T-helper 2 cell treated with Interferon-gamma antibody and Interleukin-4, amounts not matched to agents 100 ng/mL and 5 ng/mL, for 36 hours (primary cell): Measurements from ENCODE around the gene AMBP. TPM values are rescaled to one million over a fixed set of nuclear protein-coding genes. Genes with fewer than 3 reads are reported as not detected.

Experiments
- intact Hi-C: fragments of 100-400 bp; cut with micrococcal nuclease; formaldehyde crosslinking; loops from one replicate; pipeline ENCODE4 v1.15.1; 2023
- total RNA-seq: library from RNA; stranded (reverse); gene quantifications from 2 replicates; pipeline ENCODE4 v1.2.3, GENCODE V29; 2022

Gene AMBP
- total RNA-seq, 1 donor from 2014 or later, result not detected

DNA sequence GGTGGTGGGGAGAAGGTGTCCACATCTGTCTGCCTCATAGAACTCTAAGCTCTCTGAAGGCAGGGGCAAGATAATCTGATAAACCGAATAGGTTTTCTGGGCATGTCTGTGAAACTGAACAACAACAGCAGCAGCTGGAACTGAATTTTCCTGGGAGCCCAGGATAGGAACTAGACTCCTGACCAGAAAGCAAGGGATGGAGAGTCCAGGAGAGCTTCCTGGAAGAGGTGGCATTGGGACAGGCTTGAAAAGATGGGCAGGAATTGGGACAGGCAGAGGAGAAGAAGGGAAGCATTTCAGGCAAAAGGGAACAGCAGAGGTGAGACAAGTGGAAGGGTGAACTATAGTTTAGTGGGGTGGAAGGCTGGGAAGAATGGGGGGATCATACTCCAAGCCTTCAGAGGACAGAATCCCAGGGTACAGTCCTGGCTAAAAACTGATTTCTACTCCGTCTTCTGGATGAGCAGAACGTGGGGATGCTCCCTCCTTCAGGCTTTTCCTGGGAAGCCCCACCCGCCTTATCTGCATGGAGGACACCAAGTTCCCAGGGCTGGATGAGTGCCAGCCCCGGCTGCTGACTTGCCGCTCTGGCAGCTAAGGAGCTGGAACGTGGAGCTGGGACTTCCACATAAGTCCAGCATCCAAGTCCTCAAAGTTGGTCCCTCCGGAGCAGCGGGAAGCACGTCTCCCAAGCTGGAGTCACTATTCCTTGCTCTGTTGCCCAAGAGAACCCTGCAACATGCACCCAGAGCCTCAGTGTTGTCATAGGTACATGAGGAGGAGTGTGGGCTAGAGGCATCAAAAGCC lies 34.9 kb upstream of the AMBP start:
- intact Hi-C loops, result no loop called here

DNA sequence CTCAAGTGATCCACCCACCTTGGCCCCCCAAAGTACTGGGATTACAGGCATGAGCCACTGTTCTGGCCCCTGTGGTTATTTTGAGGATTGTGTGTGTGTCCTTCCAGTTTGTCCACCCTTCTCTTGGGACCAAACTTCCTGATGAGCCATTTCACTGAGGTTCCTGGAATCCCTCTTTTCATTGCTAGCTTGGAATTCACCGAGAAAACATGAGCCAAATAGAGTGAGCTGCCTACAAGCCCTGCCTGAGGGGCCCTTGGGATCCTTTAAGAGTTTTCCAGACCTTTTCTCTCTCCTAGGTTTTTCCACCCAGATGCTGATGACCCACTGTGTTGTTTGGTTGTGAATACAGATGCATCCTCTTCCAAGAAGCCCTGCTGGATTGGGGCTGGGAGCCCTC lies 34.2 kb upstream of the AMBP start:
- intact Hi-C loops, result no loop called here

DNA sequence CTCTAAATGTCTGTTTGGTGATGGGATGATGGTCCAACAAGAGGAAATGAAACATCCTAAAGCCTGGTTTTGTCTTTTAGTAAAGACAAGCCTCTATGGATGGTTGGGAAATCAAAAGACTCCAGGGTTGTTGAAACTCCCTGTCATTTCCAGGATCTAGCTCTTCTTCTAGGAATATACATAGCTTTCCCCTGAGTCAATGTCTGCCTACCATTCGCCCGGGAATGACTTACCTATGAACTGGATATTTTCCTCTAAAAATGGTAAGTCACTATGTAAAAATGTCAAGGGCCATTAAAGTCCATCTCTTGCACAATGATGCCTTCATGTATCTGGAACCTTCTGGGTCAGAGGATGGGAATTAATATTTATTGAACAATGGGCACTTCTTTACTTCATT lies 32.1 kb upstream of the AMBP start:
- intact Hi-C loops, result no loop called here

DNA sequence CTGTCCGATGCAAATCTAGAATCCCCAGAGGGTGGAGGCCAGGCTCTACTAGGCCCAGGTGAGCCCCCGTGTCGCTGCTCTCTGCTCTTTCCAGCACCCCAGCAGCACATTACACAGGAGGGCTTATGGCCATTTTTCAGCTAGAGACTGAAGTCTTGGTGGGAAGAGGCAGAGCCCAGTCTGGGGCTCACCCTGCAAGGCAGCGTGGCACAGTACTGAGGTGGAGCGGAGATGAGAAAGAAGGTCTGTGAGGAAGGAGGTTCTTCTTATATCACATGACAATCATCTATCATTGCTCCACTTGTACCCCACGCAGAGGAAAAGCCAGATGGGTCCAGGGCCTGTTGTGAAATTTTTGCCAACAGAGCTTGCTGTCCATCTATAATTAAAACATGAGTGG lies 31.0 kb upstream of the AMBP start:
- intact Hi-C loops, result no loop called here

DNA sequence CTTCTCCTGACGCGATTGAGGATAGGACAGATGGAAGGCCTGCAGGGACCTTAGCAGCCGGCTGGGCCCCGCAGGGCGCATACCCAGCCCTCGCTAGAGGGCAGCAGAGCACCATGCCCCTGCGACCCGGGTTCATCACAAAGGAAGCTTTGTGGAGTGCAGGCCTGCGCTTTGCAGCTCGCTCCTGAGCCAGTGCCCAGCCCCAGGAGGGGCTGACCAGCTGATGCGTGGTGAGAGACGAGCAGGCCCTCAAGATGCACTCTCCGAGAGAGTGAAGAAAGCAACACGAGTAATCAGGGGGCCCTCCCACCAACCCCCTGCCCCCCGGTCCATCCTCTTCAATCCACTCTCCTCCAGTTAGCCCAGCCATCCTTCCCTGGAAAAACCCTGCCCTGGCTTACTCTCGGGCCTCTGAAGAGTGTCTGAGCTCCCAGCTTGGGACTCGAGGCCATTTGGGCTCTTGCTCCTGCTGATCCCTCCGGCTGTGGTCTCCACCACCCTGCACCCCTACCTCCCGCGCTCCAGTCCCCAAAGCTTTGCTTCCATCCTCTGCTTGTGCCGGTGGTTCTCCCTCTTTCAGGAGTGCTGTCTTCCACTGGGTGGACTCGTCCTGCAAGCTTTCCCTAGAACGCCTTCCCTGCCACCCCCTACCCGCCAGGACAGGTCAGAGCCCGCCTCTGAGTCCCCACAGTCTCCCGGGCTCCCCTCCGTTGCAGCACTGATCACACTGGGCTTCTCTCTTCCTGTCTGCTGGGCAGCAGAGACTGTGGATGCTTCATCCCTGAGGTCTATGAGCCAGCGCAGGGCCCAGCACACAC lies 30.1 kb upstream of the AMBP start:
- intact Hi-C loops, result loop anchor here (1.0 kb wide), 1 partner anchor 183 kb away; no protein-coding TSS in a partner anchor

DNA sequence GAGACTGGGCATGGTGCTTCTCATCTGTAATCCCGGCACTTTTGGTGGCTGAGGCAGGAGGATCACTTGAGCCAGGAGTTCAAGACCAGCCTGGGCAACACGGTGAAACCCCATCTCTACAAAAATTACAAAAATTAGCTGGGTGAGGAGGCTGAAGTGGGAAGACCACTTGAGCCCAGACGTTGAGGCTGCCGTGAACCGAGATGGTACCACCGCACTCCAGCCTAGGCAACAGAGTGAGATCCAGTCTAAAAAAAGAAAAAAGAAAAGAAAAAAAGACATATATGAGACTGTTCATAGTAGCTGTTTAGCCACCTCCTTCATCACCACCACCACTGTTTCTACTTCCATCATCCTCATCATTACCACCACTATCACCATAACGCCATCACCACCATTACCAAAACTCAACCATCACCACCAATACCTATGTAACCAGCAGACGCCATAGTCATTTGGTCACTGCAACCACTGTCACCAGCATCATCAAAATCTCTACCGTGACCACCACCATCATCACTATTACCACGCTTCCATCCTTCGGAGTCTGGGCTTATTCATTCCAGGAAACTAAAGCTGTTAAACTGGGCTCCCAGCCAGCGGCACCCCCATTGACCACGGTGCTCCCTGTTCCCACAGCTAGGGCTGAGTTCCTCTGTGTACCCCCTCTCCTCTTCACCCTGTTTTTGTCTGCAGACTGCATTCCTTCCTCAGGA lies 29.3 kb upstream of the AMBP start:
- intact Hi-C loops, result loop anchor here (1.0 kb wide), 1 partner anchor 184 kb away; no protein-coding TSS in a partner anchor

DNA sequence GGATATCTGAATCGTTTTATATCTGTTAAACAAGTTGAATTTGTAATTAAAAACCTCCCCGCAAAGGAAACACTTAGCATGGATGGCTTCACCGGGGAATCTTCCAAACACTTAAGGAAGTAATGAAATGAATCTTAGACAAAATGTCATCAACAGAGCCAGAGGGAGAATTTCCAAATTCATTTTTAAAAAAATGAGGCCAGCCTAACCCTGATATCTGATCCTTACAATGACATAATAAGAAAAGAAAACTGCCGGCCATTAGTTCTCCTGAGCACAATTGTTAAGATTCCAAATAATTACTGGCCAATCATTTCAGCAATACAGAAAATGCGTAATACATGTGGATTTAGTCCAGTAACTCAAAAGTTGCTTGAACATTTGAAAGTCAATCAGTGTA lies 27.1 kb upstream of the AMBP start:
- intact Hi-C loops, result no loop called here

DNA sequence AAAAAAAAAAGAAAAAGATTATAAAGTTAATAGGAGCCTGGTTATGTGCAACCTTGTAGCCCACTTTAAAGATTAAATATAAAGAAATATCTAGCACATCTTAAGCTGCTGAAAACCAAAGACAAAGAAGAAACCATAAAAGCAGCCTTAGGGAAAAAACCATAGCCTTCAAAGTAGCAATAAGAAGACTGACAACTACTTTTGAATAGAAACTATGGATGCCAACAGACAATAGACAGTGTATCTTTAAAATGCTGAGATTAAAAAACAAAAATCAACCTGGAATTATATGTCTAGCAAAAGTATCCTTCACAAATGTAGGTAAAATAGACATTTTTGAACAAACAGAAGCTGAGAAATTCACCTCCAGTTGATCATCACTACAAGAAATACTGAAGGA lies 24.4 kb upstream of the AMBP start:
- intact Hi-C loops, result no loop called here

DNA sequence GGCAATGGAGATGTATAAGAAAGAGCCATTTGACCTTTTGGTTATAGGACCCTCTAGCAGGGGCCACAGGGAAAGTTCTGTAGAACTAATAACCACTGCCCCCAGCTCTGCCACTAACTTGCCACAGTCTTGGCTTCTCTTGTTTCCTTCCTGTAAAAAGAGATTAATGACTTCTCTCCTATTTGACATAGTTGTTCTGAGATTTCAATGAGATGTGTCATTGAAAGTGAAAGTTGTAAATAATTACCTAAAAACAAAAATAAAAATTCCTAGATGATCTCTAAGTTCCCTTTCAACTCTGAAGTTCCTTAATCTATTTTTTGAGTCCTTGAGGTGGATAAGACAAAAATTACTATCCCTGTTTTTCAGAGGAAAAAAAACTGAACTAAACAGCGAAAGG lies 22.4 kb upstream of the AMBP start:
- intact Hi-C loops, result no loop called here

DNA sequence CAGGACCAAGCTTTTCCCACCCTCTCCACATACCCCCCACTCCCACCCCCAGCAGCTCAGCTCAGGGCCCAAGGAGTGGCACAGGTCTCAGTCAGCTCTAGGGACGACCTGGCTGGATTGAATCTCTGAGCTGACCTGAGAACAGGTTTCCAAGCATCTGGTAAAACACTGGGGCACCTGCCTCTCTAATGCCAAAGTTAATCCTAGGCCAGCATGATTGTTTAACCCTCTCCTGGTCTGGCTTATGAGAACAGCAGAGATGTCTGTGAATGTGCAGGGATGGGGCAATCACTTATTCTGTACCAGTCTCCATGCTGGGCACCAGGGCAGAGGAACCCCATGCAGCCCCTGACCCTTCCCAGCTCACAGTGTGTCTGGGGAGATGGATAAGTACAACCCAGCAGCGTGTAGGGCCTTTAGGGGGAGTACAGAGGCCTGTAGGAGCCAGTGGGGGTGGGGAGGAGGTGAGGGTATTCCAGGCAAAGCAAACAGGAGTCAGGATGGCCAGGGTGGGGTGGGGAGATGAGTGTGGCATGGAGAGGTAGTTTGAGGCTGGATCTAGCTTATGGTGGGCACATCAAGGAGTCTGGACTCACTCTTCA lies 21.7 kb upstream of the AMBP start:
- intact Hi-C loops, result loop anchor here (10.0 kb wide), 1 partner anchor 55 kb away; the partner anchor contains the start of gene COL27A1

DNA sequence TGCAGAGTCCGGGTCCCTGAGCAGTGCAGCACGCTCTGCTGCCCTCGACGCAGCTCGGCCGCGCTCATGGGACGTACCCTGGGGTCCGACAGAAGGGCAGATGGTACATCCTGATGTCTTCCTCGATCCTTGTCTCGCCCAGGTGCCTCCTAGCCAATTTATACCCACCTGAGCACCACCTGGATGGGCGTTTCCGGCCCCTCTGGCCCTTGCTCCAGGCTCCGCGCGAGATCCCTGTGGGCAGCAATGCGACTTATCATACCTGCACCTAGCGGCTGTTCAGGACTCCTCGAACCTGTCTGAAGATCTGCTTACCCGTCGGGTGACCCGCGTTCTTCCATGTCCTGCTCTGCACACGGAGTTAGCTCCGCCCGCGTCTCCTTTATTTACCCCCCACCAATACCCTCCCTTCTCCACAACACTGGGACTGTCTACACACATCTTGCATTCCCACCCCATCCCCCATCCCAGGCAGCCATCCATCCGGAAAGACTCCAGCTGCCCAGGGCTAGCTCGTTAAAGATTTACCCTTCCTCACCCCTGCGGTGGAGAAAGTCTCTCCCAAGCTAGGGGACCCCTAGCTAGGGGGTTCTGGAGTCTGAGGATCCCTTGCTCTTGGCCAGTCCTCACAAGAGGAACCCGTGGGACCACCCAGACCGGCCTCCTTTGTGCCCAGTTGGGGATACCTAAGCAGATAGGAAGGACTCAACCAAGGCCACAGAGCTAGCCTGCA lies 21.0 kb upstream of the AMBP start, which contains the start of gene KIF12:
Gene KIF12, minus strand, starts transcription at position 357 of the 733 bp plus-strand sequence. Its CDS starts 16 bp downstream, at position 341.
- intact Hi-C loops, result loop anchor here (10.0 kb wide), 1 partner anchor 56 kb away; the partner anchor contains the start of gene COL27A1

DNA sequence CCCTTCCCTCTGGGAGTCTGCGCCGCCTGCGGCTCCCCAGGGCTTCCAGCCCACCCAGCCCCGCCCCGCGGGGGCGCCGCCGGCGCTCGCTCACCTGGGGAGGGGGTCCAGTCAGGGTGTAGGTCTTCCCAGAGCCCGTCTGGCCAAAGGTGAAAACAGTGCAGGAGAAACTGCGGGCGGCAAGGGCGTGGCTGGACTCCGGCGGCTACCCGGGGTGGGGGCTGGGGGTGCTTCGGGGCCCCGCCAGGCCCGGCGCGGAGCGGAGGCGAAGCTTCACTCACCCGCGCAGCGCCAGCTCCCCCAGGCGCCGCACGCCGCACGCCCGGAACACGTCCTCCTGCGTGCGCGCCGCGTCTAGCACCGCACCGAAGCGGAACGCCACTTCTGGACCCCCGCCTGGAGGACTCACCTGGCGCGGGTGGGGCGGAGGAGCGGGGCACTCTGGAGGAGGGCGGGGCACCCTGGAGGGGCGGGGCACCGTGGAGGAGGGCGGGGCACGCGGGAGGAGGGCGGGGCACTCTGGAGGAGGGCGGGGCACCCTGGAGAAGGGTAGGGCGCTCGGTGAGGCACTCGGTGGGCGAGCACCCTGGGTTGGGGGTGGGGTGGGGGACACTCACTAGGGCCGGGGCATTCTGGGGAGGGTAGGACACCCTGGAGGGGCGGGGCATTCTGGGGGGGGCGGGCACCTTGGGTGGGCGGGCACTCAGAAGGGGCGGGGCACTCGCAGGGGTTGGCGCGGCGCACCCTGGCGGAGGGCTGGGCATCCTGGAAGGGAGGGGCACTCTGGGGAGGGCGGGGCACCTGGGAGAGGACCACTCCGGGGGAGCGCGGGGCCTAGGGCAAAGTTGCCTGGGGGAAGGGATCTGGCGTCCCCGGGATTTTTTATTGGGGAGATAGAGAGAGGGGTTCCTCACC lies 20.2 kb upstream of the AMBP start:
- intact Hi-C loops, result loop anchor here (10.0 kb wide), 1 partner anchor 57 kb away; the partner anchor contains the start of gene COL27A1

DNA sequence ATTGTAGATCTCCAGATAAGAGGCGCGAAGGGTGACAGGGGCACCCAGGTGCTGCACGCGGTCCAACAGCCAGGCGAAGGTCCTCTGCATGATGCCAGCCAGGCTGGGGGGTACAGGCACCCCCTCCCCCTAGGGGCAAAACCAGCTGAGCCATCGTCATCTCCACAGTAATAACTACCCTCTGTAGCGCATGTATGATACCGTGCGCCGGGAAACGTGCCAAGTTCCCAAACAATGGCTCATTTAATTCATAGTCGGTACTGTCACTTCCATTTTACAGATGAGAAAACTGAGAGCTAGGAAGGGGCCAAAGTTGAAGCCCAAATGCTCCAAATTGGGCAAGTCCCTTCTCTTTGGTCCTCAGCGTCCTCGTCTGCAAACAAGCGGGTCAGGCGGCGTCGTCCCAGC lies 19.5 kb upstream of the AMBP start:
- intact Hi-C loops, result loop anchor here (10.0 kb wide), 1 partner anchor 57 kb away; the partner anchor contains the start of gene COL27A1

DNA sequence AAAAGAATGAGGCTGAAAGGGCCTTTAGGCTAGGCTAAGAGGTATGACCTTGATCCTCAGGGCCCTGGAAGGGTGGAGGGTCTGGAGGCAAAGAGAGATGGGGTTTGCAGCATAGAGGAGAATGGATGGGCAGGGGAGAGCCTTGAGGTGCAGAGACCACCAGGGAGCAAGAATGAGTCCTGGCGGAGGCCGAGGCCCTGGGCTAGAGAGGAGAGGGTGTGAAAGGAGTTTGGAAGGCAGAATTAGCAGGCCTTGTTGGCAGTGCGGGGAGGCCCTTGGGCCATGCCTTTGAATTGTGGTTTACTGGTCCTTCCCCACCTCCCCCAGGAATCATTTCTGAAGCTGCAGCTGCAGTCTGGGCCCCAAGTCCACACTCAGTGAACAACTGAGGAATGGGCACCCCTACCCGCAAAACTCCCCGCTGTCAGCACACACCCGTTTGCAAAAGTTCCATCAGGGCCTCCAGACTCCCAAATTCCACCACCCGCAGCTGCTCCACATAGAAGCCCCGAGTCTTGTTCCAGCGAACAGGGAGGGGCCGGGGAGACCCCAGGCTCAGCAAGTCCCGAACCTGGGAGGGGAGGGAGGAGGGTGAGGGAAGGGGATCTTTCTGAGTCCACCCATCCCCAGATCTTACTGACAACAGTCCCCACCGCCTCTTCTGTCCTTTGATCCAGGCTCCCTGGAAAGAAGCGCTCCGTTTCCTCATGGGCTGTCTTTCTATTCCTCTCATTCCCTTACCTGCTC lies 18.9 kb upstream of the AMBP start:
- intact Hi-C loops, result loop anchor here (10.0 kb wide), 1 partner anchor 58 kb away; the partner anchor contains the start of gene COL27A1

DNA sequence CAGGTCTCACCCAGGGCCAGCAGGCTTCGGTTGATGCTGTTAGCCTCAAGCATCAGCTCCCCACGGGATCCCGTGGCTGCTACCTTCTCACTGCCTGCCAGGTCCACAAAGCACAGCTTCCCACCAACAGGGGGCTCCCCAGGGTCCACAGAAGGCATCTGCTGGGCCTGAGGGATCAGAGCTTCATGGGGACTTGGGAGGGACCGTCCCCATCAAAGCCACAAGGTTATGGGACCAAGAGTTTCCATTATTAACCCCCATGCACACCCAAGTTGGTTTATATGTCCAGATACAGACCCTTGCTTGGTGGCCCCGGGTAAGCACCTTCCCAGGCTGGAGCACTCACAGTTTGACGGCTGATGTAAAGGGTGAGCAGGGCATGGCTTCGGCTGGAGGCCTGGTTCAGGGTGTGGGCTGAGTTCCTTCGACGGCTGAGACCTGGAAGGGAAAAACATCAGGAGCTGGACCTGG lies 18.0 kb upstream of the AMBP start:
- intact Hi-C loops, result loop anchor here (10.0 kb wide), 1 partner anchor 59 kb away; the partner anchor contains the start of gene COL27A1

DNA sequence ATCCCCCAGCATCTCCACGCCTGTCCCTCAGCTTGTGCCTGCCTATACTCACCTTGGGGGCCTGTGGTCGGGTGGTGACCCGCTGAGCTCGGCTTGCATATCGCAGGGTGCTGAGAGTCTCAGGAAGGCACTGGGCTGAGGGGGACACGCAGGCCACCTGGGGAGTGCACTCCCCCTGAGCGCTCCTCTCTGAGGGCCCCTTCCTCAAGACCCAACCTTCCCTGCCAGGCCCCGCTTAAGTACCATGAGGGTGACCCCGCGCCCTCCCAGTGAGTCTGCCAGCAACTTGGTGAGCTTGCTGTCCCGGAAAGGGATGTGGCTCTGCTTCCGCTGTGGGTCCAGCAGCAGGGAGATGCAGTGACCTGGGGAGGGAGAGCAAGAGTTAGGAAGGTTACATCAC lies 16.9 kb upstream of the AMBP start:
- intact Hi-C loops, result loop anchor here (10.0 kb wide), 1 partner anchor 60 kb away; the partner anchor contains the start of gene COL27A1

DNA sequence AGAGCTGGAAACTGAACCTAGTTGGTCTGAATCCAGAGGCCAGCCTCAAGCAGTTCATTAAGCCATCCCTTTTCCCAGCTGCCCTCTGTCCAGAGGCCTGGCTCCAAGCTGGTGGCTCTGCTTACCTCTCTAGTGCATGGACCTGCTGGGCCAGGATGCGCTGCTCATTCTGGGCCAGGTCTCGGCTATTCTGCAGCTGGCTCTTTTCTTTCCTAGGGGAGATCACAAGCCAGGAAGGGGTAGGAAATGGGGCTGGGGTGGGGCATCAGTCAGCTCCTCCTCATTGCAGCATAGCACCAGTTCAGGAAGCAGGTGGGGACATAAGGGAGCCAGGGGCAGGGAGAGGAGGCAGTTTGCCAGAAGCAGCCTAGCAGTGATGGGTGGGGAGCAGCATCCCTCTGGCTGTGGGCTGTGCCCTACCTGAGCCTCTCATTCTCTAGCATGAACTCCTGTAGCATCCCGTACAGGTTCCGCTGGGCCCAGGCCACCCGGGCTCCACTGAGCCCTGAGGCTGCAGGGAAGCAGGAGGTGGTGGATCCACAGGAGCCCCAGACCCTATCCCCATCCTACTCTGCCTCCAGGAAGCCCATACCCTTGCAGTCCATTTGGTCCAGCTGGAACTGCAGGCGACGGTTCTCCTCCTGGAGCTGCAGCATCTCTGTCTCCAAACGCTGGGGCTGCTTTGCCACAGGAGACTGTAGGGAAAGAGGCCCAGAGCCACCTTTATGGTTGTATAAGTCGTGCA lies 15.8 kb upstream of the AMBP start:
- intact Hi-C loops, result loop anchor here (10.0 kb wide), 1 partner anchor 61 kb away; the partner anchor contains the start of gene COL27A1
